ENCODE data around the gene ACTG1.
A peak's percentile ranks its signal among the peaks of the same experiment; 100 is the strongest.

ACTG1 gene

GRCh38 chr17:81481073-81481799 is 31.4 kb downstream of the ACTG1 start:
- no peak for TF ChIP-seq CTCF (IDR thresholded peaks at IDR 0.05; ENCODE audit: control insufficient read depth, insufficient read depth, low read depth, low read length, missing control alignments)
- H3K4me3 ChIP-seq (ENCODE audit: control insufficient read depth, low read depth, low read length) = no peak overlapping the region
- no peak for DNase-seq (ENCODE audit: low read depth)

- TF ChIP-seq CTCF (IDR thresholded peaks at IDR 0.05; ENCODE audit: control insufficient read depth, insufficient read depth, low read depth, low read length, missing control alignments) = peak; percentile 26
- no peak for DNase-seq (ENCODE audit: low read depth)
- H3K4me3 ChIP-seq (ENCODE audit: control insufficient read depth, low read depth, low read length) = no peak overlapping the region
Observed at GRCh38 chr17:81480140-81481072, 32.2 kb downstream of the ACTG1 start.

- DNase-seq (ENCODE audit: low read depth) = no peak
- TF ChIP-seq CTCF (IDR thresholded peaks at IDR 0.05; ENCODE audit: control insufficient read depth, insufficient read depth, low read depth, low read length, missing control alignments) = no peak
- H3K4me3 ChIP-seq (ENCODE audit: control insufficient read depth, low read depth, low read length) = no peak overlapping the region
Observed at GRCh38 chr17:81479175-81480071, 33.2 kb downstream of the ACTG1 start.

- TF ChIP-seq CTCF (IDR thresholded peaks at IDR 0.05; ENCODE audit: control insufficient read depth, insufficient read depth, low read depth, low read length, missing control alignments) = no peak
- no peak overlapping the region for H3K4me3 ChIP-seq (ENCODE audit: control insufficient read depth, low read depth, low read length)
- DNase-seq (ENCODE audit: low read depth) = no peak
Observed at GRCh38 chr17:81478119-81478518, 34.5 kb downstream of the ACTG1 start.

DNA sequence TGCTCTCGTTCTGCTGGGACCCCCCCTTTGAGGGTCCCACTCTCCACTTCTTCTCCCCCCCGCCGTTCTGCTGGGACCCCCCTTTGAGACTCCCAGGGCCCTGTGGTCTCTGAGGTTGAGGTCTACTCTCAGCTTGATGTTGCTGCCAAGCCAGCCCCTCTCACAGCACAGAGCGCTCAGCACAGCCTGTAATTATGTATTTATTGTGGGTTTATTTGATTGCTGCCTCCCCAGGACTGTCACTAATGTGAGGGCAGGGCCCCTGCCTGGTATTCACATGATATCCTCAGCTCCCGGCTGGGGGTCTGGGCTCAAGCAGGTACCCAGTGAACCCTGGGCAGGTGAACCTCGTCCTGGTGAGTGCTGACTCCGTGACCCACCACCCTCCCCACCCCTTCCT is 35.4 kb downstream of the ACTG1 start:
- H3K4me3 ChIP-seq (ENCODE audit: control insufficient read depth, low read depth, low read length) = no peak overlapping the region
- DNase-seq (ENCODE audit: low read depth) = no peak
- no peak for TF ChIP-seq CTCF (IDR thresholded peaks at IDR 0.05; ENCODE audit: control insufficient read depth, insufficient read depth, low read depth, low read length, missing control alignments)

- TF ChIP-seq CTCF (IDR thresholded peaks at IDR 0.05; ENCODE audit: control insufficient read depth, insufficient read depth, low read depth, low read length, missing control alignments) = no peak
- no peak overlapping the region for H3K4me3 ChIP-seq (ENCODE audit: control insufficient read depth, low read depth, low read length)
- no peak for DNase-seq (ENCODE audit: low read depth)
Observed at GRCh38 chr17:81476635-81477034, 36.0 kb downstream of the ACTG1 start.
